SU-DHL-6 (cell line): ENCODE results near the gene ZNF654.

Source experiments
- H2AFZ ChIP-seq: fragments of 200-600 bp; sonication (generic); 2 replicates; pipeline ENCODE4 v1.6.1; 2014; ENCODE audit warnings: low read depth, mild to moderate bottlenecking, moderate library complexity, mixed read lengths, antibody characterized with exemption, low read length; ENCODE audit not compliant: severe bottlenecking
- H3F3A ChIP-seq: fragments of 200-600 bp; shearing (Covaris generic); 2 replicates; pipeline ENCODE4 v1.6.0; 2016; ENCODE audit warnings: antibody characterized with exemption, mild to moderate bottlenecking; ENCODE audit not compliant: insufficient read depth
- H3K27ac ChIP-seq: fragments of 200-600 bp; sonication (generic); 2 replicates; pipeline ENCODE4 v1.5.1; 2016; ENCODE audit warnings: low read depth, mild to moderate bottlenecking, low read length, moderate library complexity, mixed read lengths
- H3K27me3 ChIP-seq: fragments of 200-600 bp; sonication (generic), shearing (Covaris generic); 2 replicates; pipeline ENCODE4 v1.6.0; 2014; ENCODE audit warnings: mild to moderate bottlenecking, low read length
- H3K36me3 ChIP-seq: fragments of 200-600 bp; sonication (generic); 2 replicates; pipeline ENCODE4 v1.6.1; 2014; ENCODE audit warnings: mild to moderate bottlenecking, low read length, mixed read lengths
- H3K4me2 ChIP-seq: fragments of 300-600, 200-600 bp; shearing (Covaris generic), sonication (generic); 2 replicates; pipeline ENCODE4 v1.6.0; 2014; ENCODE audit warnings: low read length, low read depth, mild to moderate bottlenecking; ENCODE audit not compliant: poor library complexity, severe bottlenecking
- H3K4me3 ChIP-seq: fragments of 200-600 bp; sonication (generic); 2 replicates; pipeline ENCODE4 v1.5.1; 2014; ENCODE audit warnings: antibody characterized with exemption, low read length, mild to moderate bottlenecking, mixed read lengths; ENCODE audit not compliant: insufficient read depth, poor library complexity, severe bottlenecking
- H3K79me2 ChIP-seq: fragments of 200-600 bp; sonication (generic); 2 replicates; pipeline ENCODE4 v1.6.1; 2014; ENCODE audit warnings: mild to moderate bottlenecking, low read length, moderate library complexity; ENCODE audit not compliant: insufficient read depth
- H3K9ac ChIP-seq: fragments of 200-600 bp; sonication (generic); 2 replicates; pipeline ENCODE4 v1.7.0; 2014; ENCODE audit warnings: mild to moderate bottlenecking, low read length
- H3K9me2 ChIP-seq: fragments of 200-600 bp; sonication (generic); replicated peaks from 2 replicates; pipeline ENCODE4 v1.6.1; 2014; ENCODE audit warnings: low read length; ENCODE audit not compliant: insufficient read depth
- H3K9me3 ChIP-seq: fragments of 200-600 bp; sonication (generic); 2 replicates; pipeline ENCODE4 v1.6.1; 2014; ENCODE audit warnings: low read length, mixed read lengths; ENCODE audit not compliant: insufficient read depth
- H4K20me1 ChIP-seq: fragments of 200-600 bp; sonication (generic); 2 replicates; pipeline ENCODE4 v1.6.1; 2014; ENCODE audit warnings: low read depth, mild to moderate bottlenecking, antibody characterized with exemption, low read length, moderate library complexity, mixed read lengths
- EZH2phosphoT487 ChIP-seq: fragments of 200-600 bp; sonication (generic), shearing (Covaris generic); conservative IDR thresholded peaks from 2 replicates; pipeline ENCODE4 v1.6.1; 2018; ENCODE audit warnings: mild to moderate bottlenecking, antibody characterized with exemption, low read length, moderate library complexity, mixed read lengths
- TF ChIP-seq, protein P1 (sequence below): fragments of 200-600 bp; sonication (generic); IDR thresholded peaks from one replicate; pipeline ENCODE4 v1.5.1; 2017; ENCODE audit warnings: antibody characterized with exemption, mild to moderate bottlenecking, low read length, moderate library complexity; ENCODE audit not compliant: insufficient read depth, poor library complexity, severe bottlenecking

The ZNF654 gene

DNA sequence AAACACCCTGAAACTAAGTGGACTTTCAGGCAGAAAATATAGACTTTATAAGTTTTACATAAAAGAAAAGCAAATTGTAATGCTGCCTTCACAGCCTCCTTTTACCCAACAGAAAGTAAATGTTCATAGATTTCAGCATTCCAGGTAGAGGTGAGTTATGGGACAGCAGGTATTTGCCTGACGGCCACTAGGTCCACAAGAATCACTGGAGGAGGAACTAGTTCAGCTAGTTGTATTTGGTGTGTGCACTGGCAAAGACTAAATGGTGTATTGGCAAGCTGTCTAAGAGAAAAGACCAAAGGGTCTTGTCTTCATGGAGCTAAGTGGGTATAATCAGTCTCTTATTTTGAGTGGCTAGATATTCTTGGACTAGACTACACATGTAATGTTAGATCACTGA is 34.2 kb downstream of the ZNF654 start:
- no peak overlapping the region for H2AFZ ChIP-seq
- no peaks in the 10 kb centered on the region for H3K27me3 ChIP-seq
- H3K9ac ChIP-seq: no peak overlapping the region
- peaks cover 32% of the 10 kb centered on the region for H3K36me3 ChIP-seq
- H3F3A ChIP-seq: 0 out of 2 replicates have a peak, but pooled peaks cover 2% of the 10 kb centered on the region
- no peak overlapping the region for H3K4me2 ChIP-seq
- H3K9me3 ChIP-seq: no peaks in the 10 kb centered on the region
- H4K20me1 ChIP-seq: no peaks in the 10 kb centered on the region
- no peak overlapping the region for H3K4me3 ChIP-seq
- TF ChIP-seq, protein P1, sequence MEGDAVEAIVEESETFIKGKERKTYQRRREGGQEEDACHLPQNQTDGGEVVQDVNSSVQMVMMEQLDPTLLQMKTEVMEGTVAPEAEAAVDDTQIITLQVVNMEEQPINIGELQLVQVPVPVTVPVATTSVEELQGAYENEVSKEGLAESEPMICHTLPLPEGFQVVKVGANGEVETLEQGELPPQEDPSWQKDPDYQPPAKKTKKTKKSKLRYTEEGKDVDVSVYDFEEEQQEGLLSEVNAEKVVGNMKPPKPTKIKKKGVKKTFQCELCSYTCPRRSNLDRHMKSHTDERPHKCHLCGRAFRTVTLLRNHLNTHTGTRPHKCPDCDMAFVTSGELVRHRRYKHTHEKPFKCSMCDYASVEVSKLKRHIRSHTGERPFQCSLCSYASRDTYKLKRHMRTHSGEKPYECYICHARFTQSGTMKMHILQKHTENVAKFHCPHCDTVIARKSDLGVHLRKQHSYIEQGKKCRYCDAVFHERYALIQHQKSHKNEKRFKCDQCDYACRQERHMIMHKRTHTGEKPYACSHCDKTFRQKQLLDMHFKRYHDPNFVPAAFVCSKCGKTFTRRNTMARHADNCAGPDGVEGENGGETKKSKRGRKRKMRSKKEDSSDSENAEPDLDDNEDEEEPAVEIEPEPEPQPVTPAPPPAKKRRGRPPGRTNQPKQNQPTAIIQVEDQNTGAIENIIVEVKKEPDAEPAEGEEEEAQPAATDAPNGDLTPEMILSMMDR: no peak
- TF ChIP-seq EZH2phosphoT487: no peak
- no peak overlapping the region for H3K27ac ChIP-seq
- peaks cover 16% of the 10 kb centered on the region for H3K79me2 ChIP-seq
- no peaks in the 10 kb centered on the region for H3K9me2 ChIP-seq

DNA sequence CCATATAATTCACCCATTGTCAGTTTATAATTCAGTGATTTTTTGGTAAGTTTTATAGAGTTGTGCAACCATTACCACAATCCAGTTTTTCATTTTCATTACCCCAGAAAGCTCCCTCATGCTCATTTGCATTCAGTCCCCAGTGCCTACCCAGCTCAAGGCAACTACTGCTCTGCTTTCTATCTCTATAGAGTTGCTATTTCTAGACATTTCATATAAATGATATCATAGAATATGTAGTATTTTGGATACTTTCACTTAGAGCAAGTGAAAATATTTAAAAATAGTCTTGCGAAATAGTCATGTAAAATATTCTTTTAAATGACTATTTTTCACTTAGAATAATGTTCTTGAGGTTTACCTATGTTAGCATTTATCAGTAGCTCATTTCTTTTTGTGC is 42.1 kb downstream of the ZNF654 start:
- Histone ChIP-seq H4K20me1 (no peaks in the 10 kb centered on the region), H3F3A (peaks cover 5% of the 10 kb centered on the region; the same call in 1 of the 2 replicates), H3K9me3 (no peaks in the 10 kb centered on the region), H2AFZ (no peak overlapping the region), H3K9ac (no peak overlapping the region), H3K9me2 (no peaks in the 10 kb centered on the region), H3K27me3 (no peaks in the 10 kb centered on the region), H3K4me2 (no peak overlapping the region), H3K36me3 (peaks cover 8% of the 10 kb centered on the region), H3K27ac (no peak overlapping the region), H3K4me3 (no peak overlapping the region), H3K79me2 (peaks cover 10% of the 10 kb centered on the region; the same call in 1 of the 2 replicates)
- TF ChIP-seq EZH2phosphoT487: no peak
- TF ChIP-seq, protein P1: no peak

DNA sequence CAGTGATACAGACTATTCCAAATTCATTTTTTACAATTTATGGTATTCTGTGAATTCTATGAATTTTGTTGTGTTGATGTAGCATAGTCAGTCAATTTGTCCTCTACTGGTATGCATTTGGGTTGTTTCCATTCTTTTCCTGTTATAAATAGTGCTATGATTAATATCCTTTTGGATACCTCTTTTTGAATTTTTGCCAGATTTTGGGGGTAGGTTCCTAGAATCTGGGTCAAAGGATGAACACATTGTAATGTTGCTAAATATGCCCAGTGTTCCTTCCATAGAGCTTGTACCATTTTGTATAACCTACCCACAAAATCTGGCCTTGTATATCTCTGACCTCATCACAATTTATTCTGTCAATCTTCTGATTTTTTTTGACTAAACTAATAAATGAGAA is 46.3 kb downstream of the ZNF654 start:
- Histone ChIP-seq H3K27me3 (no peaks in the 10 kb centered on the region), H4K20me1 (0 out of 2 replicates have a peak, but pooled peaks cover 5% of the 10 kb centered on the region), H3K9me2 (no peaks in the 10 kb centered on the region), H2AFZ (no peak overlapping the region), H3F3A (peaks cover 5% of the 10 kb centered on the region; the same call in 1 of the 2 replicates), H3K4me2 (no peak overlapping the region), H3K79me2 (peaks cover 25% of the 10 kb centered on the region; the same call in 1 of the 2 replicates), H3K9ac (no peak overlapping the region), H3K9me3 (no peaks in the 10 kb centered on the region), H3K4me3 (no peak overlapping the region), H3K27ac (no peak overlapping the region), H3K36me3 (peaks cover 4% of the 10 kb centered on the region; the same call in 1 of the 2 replicates)
- TF ChIP-seq EZH2phosphoT487: no peak
- TF ChIP-seq, protein P1: no peak
